H9 (cell line): ENCODE data around the gene EFCC1. TPM values are rescaled to one million over a fixed set of nuclear protein-coding genes. Genes with fewer than 3 reads are reported as not detected.

ENCODE experiments used
- DNase-seq: peaks from one replicate; pipeline ENCODE4 v3.0.0-alpha.2; 2017
- H2AFZ ChIP-seq: one replicate; pipeline ENCODE4 v1.6.1; 2013; ENCODE audit warnings: mild to moderate bottlenecking, low read length, control low read depth, moderate library complexity
- H2AK5ac ChIP-seq: 2 replicates; pipeline ENCODE4 v1.6.1; 2013; ENCODE audit warnings: low read length, control low read depth, mixed read lengths; ENCODE audit not compliant: insufficient read length
- H2BK120ac ChIP-seq: one replicate; pipeline ENCODE4 v1.6.1; 2013; ENCODE audit warnings: low read depth, mild to moderate bottlenecking, low read length, control low read depth, inconsistent platforms; ENCODE audit not compliant: poor library complexity, severe bottlenecking
- H2BK12ac ChIP-seq: 2 replicates; pipeline ENCODE4 v1.6.1; 2013; ENCODE audit warnings: low read length, control low read depth, mixed read lengths, low read depth; ENCODE audit not compliant: insufficient read length
- H2BK15ac ChIP-seq: 2 replicates; pipeline ENCODE4 v1.6.1; 2013; ENCODE audit warnings: low read depth, low read length, control low read depth
- H2BK20ac ChIP-seq: one replicate; pipeline ENCODE4 v1.6.1; 2013; ENCODE audit warnings: low read depth, mild to moderate bottlenecking, low read length, control low read depth, inconsistent platforms; ENCODE audit not compliant: poor library complexity, severe bottlenecking
- H2BK5ac ChIP-seq: 2 replicates; pipeline ENCODE4 v1.6.1; 2013; ENCODE audit warnings: low read length, control low read depth, mixed read lengths; ENCODE audit not compliant: insufficient read length
- H3K14ac ChIP-seq: 2 replicates; pipeline ENCODE4 v1.6.1; 2013; ENCODE audit warnings: low read length, control low read depth; ENCODE audit not compliant: insufficient read depth
- H3K18ac ChIP-seq: 2 replicates; pipeline ENCODE4 v1.6.1; 2013; ENCODE audit warnings: low read depth, mild to moderate bottlenecking, mixed read lengths, low read length, control low read depth; ENCODE audit not compliant: insufficient read length
- H3K23ac ChIP-seq: 2 replicates; pipeline ENCODE4 v1.6.1; 2013; ENCODE audit warnings: low read length, control low read depth, mixed read lengths, low read depth; ENCODE audit not compliant: insufficient read length
- H3K23me2 ChIP-seq: 2 replicates; pipeline ENCODE4 v1.6.1; 2013; ENCODE audit warnings: low read depth, mild to moderate bottlenecking, mixed read lengths, low read length, control low read depth; ENCODE audit not compliant: insufficient read length, poor library complexity, severe bottlenecking
- H3K27ac ChIP-seq: 2 replicates; pipeline ENCODE4 v1.5.1; 2013; ENCODE audit warnings: low read length, control low read depth, mixed read lengths, low read depth; ENCODE audit not compliant: insufficient read length
- H3K27me3 ChIP-seq: 2 replicates; pipeline ENCODE4 v1.6.1; 2013; ENCODE audit warnings: low read length, control low read depth, inconsistent platforms; ENCODE audit not compliant: insufficient read depth
- H3K4ac ChIP-seq: 2 replicates; pipeline ENCODE4 v1.6.1; 2013; ENCODE audit warnings: low read depth, mild to moderate bottlenecking, control low read depth, inconsistent platforms, low read length, moderate library complexity
- H3K4me1 ChIP-seq: 2 replicates; pipeline ENCODE4 v1.6.1; 2013; ENCODE audit warnings: low read length, control low read depth, inconsistent platforms; ENCODE audit not compliant: insufficient read depth
- H3K4me2 ChIP-seq: 2 replicates; pipeline ENCODE4 v1.6.1; 2013; ENCODE audit warnings: low read length, control low read depth, mixed read lengths; ENCODE audit not compliant: insufficient read length, insufficient read depth
- H3K56ac ChIP-seq: 2 replicates; pipeline ENCODE4 v1.6.1; 2013; ENCODE audit warnings: low read depth, mild to moderate bottlenecking, mixed read lengths, low read length, control low read depth; ENCODE audit not compliant: insufficient read length
- H3K79me1 ChIP-seq: 2 replicates; pipeline ENCODE4 v1.6.1; 2013; ENCODE audit warnings: low read depth, mild to moderate bottlenecking, moderate library complexity, low read length, control low read depth, inconsistent platforms; ENCODE audit not compliant: insufficient read depth, poor library complexity, severe bottlenecking
- H3K79me2 ChIP-seq: 2 replicates; pipeline ENCODE4 v1.6.1; 2013; ENCODE audit warnings: low read length, control low read depth, inconsistent platforms; ENCODE audit not compliant: insufficient read depth
- H3K9ac ChIP-seq: 2 replicates; pipeline ENCODE4 v1.6.1; 2013; ENCODE audit warnings: low read length, control low read depth, mixed read lengths; ENCODE audit not compliant: insufficient read length; ENCODE audit errors: extremely low read depth
- H3K9me3 ChIP-seq: one replicate; pipeline ENCODE4 v1.6.1; 2013; ENCODE audit warnings: low read depth, low read length, inconsistent platforms; ENCODE audit not compliant: control insufficient read depth
- H3T11ph ChIP-seq: one replicate; pipeline ENCODE4 v1.6.1; 2013; ENCODE audit warnings: mild to moderate bottlenecking, low read length, control low read depth, inconsistent platforms
- H4K20me1 ChIP-seq: one replicate; pipeline ENCODE4 v1.6.1; 2013; ENCODE audit not compliant: control insufficient read depth, insufficient read length, insufficient read depth
- H4K5ac ChIP-seq: 2 replicates; pipeline ENCODE4 v1.6.1; 2013; ENCODE audit warnings: low read depth, mild to moderate bottlenecking, mixed read lengths, low read length, control low read depth; ENCODE audit not compliant: insufficient read length
- H4K8ac ChIP-seq: replicated peaks from 2 replicates; pipeline ENCODE4 v1.6.1; 2013; ENCODE audit warnings: low read length, control low read depth, mixed read lengths, low read depth; ENCODE audit not compliant: insufficient read length
- H4K91ac ChIP-seq: 2 replicates; pipeline ENCODE4 v1.6.1; 2013; ENCODE audit warnings: low read depth, mild to moderate bottlenecking, moderate library complexity, mixed read lengths, low read length, control low read depth; ENCODE audit not compliant: insufficient read length
- H3K27ac Mint-ChIP-seq, 3 experiments: 2 replicates in 2 of 3; 3 replicates in 1 of 3; pipeline ENCODE4 v1.8.0; 2020 to 2021; ENCODE audit warnings: mixed read lengths in 3 of 3, mild to moderate bottlenecking in 1 of 3, moderate library complexity in 1 of 3
- H3K27me3 Mint-ChIP-seq: 2 replicates; pipeline ENCODE4 v1.8.0; 2021; ENCODE audit warnings: low read depth, mild to moderate bottlenecking, moderate library complexity, mixed read lengths
- H3K36me3 Mint-ChIP-seq, 3 experiments: 2 replicates in 2 of 3; 3 replicates in 1 of 3; pipeline ENCODE4 v1.8.0; 2020 to 2021; ENCODE audit warnings: low read depth in 3 of 3, mixed read lengths in 3 of 3; ENCODE audit not compliant: insufficient read depth in 1 of 3
- H3K4me1 Mint-ChIP-seq, 2 experiments: 2 replicates each; pipeline ENCODE4 v1.8.0; 2020; ENCODE audit warnings: mixed read lengths in 2 of 2
- H3K4me3 Mint-ChIP-seq, 2 experiments: 2 replicates in 1 of 2; 3 replicates in 1 of 2; pipeline ENCODE4 v1.8.0; 2020 to 2021; ENCODE audit warnings: mild to moderate bottlenecking in 2 of 2, mixed read lengths in 2 of 2, moderate library complexity in 1 of 2
- H3K9me3 Mint-ChIP-seq, 2 experiments: 2 replicates in 1 of 2; 3 replicates in 1 of 2; pipeline ENCODE4 v1.8.0; 2020; ENCODE audit warnings: mild to moderate bottlenecking in 2 of 2, mixed read lengths in 2 of 2, moderate library complexity in 1 of 2
- WGBS: extraction: QIAGEN DNeasy Blood & Tissue Kit; methylation state at CpG from one replicate; pipeline ENCODE4 v1.1.7; 2013; ENCODE audit warnings: missing lambda C conversion rate, low lambda C conversion rate, mixed read lengths; ENCODE audit not compliant: insufficient read length; ENCODE audit errors: extremely low coverage; 5-methylcytosine and 5-hydroxymethylcytosine counted together
- total RNA-seq: library from RNA; stranded (reverse); gene quantifications from 2 replicates; pipeline ENCODE4 v1.2.1, GENCODE V29; 2021
- TF ChIP-seq, protein P1 (sequence below): fragments of 200-600 bp; sonication (generic); conservative IDR thresholded peaks from 3 replicates; pipeline ENCODE4 v1.8.0; 2021; ENCODE audit warnings: antibody characterized with exemption, mild to moderate bottlenecking

EFCC1 gene
- total RNA-seq, 1 experiment from 2014 or later, result 0.09 TPM

DNA sequence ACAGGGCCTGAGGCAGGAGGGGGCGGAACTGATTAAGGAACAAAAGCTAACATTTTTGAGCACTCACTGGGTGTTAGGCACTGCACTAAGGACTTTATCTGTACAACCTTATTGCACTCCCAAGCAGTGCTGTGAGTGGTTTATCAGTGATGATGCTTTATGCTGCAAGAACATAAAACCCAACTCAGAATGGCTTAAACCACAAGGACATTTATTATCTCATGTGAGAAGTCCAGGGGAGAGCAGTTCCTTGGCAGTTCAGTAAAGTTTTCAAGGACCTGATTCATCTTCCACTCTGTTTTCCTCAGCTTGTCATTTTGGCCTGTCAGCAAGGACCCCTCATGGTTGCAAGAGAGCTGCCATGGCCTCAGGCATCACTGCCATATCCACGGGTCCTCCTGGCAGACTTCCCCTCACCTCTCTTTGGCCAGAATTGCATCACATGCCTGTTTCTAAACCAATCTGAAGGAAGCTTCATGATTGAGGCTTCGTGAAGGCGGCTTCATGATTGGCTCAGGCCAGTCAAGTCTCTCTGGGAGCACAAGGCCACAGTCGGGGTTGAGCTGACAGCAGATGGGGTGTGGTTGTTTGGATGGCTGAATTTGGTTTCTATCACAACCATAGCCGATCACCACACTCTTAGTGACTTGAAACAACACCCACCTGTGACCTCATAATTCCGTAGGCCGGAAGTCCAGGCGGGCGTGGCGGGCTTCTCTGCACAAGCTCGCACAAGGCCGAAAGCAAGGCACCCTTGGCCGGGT, 15.8 kb downstream of the EFCC1 start:
- Mint-ChIP-seq H3K4me1 (peaks cover 2 to 15% of the 10 kb centered on the region in 2 experiments), H3K36me3 (no peaks in the 10 kb centered on the region), H3K4me3 (no peak overlapping the region), H3K27me3 (peaks cover 13% of the 10 kb centered on the region), H3K9me3 (no peaks in the 10 kb centered on the region), H3K27ac (no peak overlapping the region; a peak in 1 of 7 replicates)
- Histone ChIP-seq H2BK12ac (no peak overlapping the region), H3K27me3 (no peaks in the 10 kb centered on the region), H3K23ac (no peak overlapping the region), H4K8ac (no peak overlapping the region), H2BK20ac (no peak overlapping the region), H3K4me2 (no peak overlapping the region), H2BK120ac (no peak overlapping the region), H3K9ac (no peak overlapping the region), H3K18ac (no peak overlapping the region), H3K14ac (no peak overlapping the region), H2AFZ (no peak overlapping the region), H3K9me3 (no peaks in the 10 kb centered on the region), H2AK5ac (no peak overlapping the region), H3K23me2 (no peaks in the 10 kb centered on the region), H3K27ac (no peak overlapping the region), H3K79me1 (no peaks in the 10 kb centered on the region), H3K4ac (no peak overlapping the region), H3T11ph (no peak overlapping the region), H4K5ac (no peak overlapping the region), H4K91ac (no peak overlapping the region), H3K56ac (no peak overlapping the region), H4K20me1 (no peaks in the 10 kb centered on the region), H3K4me1 (no peaks in the 10 kb centered on the region), H2BK5ac (no peak overlapping the region), H2BK15ac (no peak overlapping the region), H3K79me2 (no peaks in the 10 kb centered on the region)
- no CpG with 5 or more reads among the region's 14 CpGs for WGBS
- DNase-seq, result no peak
- TF ChIP-seq, protein P1, sequence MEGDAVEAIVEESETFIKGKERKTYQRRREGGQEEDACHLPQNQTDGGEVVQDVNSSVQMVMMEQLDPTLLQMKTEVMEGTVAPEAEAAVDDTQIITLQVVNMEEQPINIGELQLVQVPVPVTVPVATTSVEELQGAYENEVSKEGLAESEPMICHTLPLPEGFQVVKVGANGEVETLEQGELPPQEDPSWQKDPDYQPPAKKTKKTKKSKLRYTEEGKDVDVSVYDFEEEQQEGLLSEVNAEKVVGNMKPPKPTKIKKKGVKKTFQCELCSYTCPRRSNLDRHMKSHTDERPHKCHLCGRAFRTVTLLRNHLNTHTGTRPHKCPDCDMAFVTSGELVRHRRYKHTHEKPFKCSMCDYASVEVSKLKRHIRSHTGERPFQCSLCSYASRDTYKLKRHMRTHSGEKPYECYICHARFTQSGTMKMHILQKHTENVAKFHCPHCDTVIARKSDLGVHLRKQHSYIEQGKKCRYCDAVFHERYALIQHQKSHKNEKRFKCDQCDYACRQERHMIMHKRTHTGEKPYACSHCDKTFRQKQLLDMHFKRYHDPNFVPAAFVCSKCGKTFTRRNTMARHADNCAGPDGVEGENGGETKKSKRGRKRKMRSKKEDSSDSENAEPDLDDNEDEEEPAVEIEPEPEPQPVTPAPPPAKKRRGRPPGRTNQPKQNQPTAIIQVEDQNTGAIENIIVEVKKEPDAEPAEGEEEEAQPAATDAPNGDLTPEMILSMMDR, result no peak
